HEK293 (cell line): ENCODE measurements around the gene MARCO.

Experiments used
- CTCF ChIA-PET: fragments of 350-600 bp; formaldehyde crosslinking; extraction: SDS; loops from one replicate; lab custom pipeline; 2021; ENCODE audit warnings: antibody characterized with exemption; lab: Yijun Ruan, JAX
- POLR2A ChIA-PET: fragments of 300-600 bp; formaldehyde crosslinking; extraction: SDS; loops from one replicate; lab custom pipeline; 2020; ENCODE audit warnings: antibody characterized with exemption, inconsistent platforms; lab: Yijun Ruan, JAX
- H3K27ac ChIP-seq: fragments of 200-500 bp; sonication (Bioruptor generic); 2 replicates; pipeline ENCODE4 v1.5.1; 2014; ENCODE audit warnings: low read depth, low read length, control low read depth, inconsistent platforms; ENCODE audit errors: extremely low read depth
- H3K36me3 ChIP-seq, 2 experiments: fragments of 200-500 bp in 1 of 2; sonication (Bioruptor generic) in 1 of 2; 1 replicate in 1 of 2; 2 replicates in 1 of 2; pipeline ENCODE4 v1.5.1; 2014 to 2017; ENCODE audit warnings: inconsistent platforms in 2 of 2, low read length in 2 of 2; ENCODE audit not compliant: control insufficient read depth in 2 of 2, insufficient read depth in 1 of 2
- H3K4me1 ChIP-seq: fragments of 200-500 bp; sonication (Bioruptor generic); 2 replicates; pipeline ENCODE4 v1.5.1; 2014; ENCODE audit warnings: mild to moderate bottlenecking, low read length, inconsistent platforms; ENCODE audit not compliant: control insufficient read depth, insufficient read depth
- H3K4me3 ChIP-seq: 2 replicates; pipeline ENCODE4 v1.5.1; 2011; ENCODE audit warnings: low read depth, mild to moderate bottlenecking, control low read depth, low read length, moderate library complexity
- H3K9me3 ChIP-seq: fragments of 200-500 bp; sonication (Bioruptor generic); 2 replicates; pipeline ENCODE4 v1.5.1; 2014; ENCODE audit warnings: low read depth, low read length, inconsistent platforms; ENCODE audit not compliant: control insufficient read depth, insufficient read depth
- CTCF ChIP-seq: fragments of 450-650 bp; formaldehyde crosslinking; IDR thresholded peaks from 2 replicates; pipeline ENCODE4 v1.5.1; 2016; ENCODE audit warnings: missing biosample characterization, missing genetic modification characterization
- KLF8 ChIP-seq: fragments of 450-650 bp; formaldehyde crosslinking; IDR thresholded peaks from 2 replicates; pipeline ENCODE4 v1.5.1; 2016; ENCODE audit warnings: missing biosample characterization, missing genetic modification characterization
- ZBTB48 ChIP-seq: fragments of 450-650 bp; formaldehyde crosslinking; IDR thresholded peaks from 2 replicates; pipeline ENCODE4 v1.5.1; 2016; ENCODE audit warnings: missing biosample characterization, missing genetic modification characterization
- ZBTB6 ChIP-seq: fragments of 450-650 bp; formaldehyde crosslinking; IDR thresholded peaks from 2 replicates; pipeline ENCODE4 v1.5.1; 2017; ENCODE audit warnings: missing biosample characterization, missing genetic modification characterization
- ZFP3 ChIP-seq: fragments of 450-650 bp; formaldehyde crosslinking; IDR thresholded peaks from 2 replicates; pipeline ENCODE4 v1.5.1; 2016; ENCODE audit warnings: low read depth, missing biosample characterization, missing genetic modification characterization
- ZIC2 ChIP-seq: fragments of 450-650 bp; formaldehyde crosslinking; IDR thresholded peaks from 2 replicates; pipeline ENCODE4 v1.5.1; 2016; ENCODE audit warnings: missing biosample characterization, missing genetic modification characterization
- ZNF133 ChIP-seq: fragments of 450-650 bp; formaldehyde crosslinking; IDR thresholded peaks from 2 replicates; pipeline ENCODE4 v1.5.1; 2016; ENCODE audit warnings: missing biosample characterization, missing genetic modification characterization
- ZNF175 ChIP-seq: fragments of 450-650 bp; formaldehyde crosslinking; IDR thresholded peaks from 2 replicates; pipeline ENCODE4 v1.5.1; 2016; ENCODE audit warnings: missing biosample characterization, missing genetic modification characterization
- ZNF2 ChIP-seq: fragments of 450-650 bp; formaldehyde crosslinking; IDR thresholded peaks from 2 replicates; pipeline ENCODE4 v1.5.1; 2016; ENCODE audit warnings: missing biosample characterization, missing genetic modification characterization
- ZNF202 ChIP-seq: fragments of 450-650 bp; formaldehyde crosslinking; IDR thresholded peaks from 2 replicates; pipeline ENCODE4 v1.5.1; 2016; ENCODE audit warnings: missing biosample characterization, missing genetic modification characterization, borderline replicate concordance
- ZNF214 ChIP-seq: fragments of 450-650 bp; formaldehyde crosslinking; IDR thresholded peaks from 2 replicates; pipeline ENCODE4 v1.5.1; 2017; ENCODE audit warnings: missing biosample characterization, mild to moderate bottlenecking, missing genetic modification characterization, borderline replicate concordance
- ZNF266 ChIP-seq: fragments of 450-650 bp; formaldehyde crosslinking; IDR thresholded peaks from 2 replicates; pipeline ENCODE4 v1.5.1; 2016; ENCODE audit warnings: missing biosample characterization, missing genetic modification characterization, low read depth
- ZNF292 ChIP-seq: fragments of 450-650 bp; formaldehyde crosslinking; IDR thresholded peaks from 2 replicates; pipeline ENCODE4 v1.5.1; 2016; ENCODE audit warnings: low read depth, missing biosample characterization, missing genetic modification characterization, borderline replicate concordance
- ZNF324 ChIP-seq: fragments of 450-650 bp; formaldehyde crosslinking; IDR thresholded peaks from 2 replicates; pipeline ENCODE4 v1.5.1; 2016; ENCODE audit warnings: missing biosample characterization, missing genetic modification characterization
- ZNF350 ChIP-seq: fragments of 450-650 bp; formaldehyde crosslinking; IDR thresholded peaks from 2 replicates; pipeline ENCODE4 v1.5.0; 2017; ENCODE audit warnings: missing biosample characterization, mild to moderate bottlenecking, missing genetic modification characterization
- ZNF521 ChIP-seq: fragments of 450-650 bp; formaldehyde crosslinking; IDR thresholded peaks from 2 replicates; pipeline ENCODE4 v1.5.1; 2017; ENCODE audit warnings: missing biosample characterization, mild to moderate bottlenecking, missing genetic modification characterization
- ZNF555 ChIP-seq: fragments of 450-650 bp; formaldehyde crosslinking; conservative IDR thresholded peaks from 2 replicates; pipeline ENCODE4 v1.5.1; 2017; ENCODE audit warnings: missing biosample characterization, mild to moderate bottlenecking, missing genetic modification characterization, inconsistent platforms
- ZNF596 ChIP-seq: fragments of 450-650 bp; IDR thresholded peaks from 2 replicates; pipeline ENCODE4 v1.5.0; 2018; ENCODE audit warnings: missing biosample characterization, mild to moderate bottlenecking, missing genetic modification characterization, moderate library complexity
- ZNF677 ChIP-seq: fragments of 450-650 bp; IDR thresholded peaks from 2 replicates; pipeline ENCODE4 v1.5.0; 2018; ENCODE audit warnings: missing biosample characterization, mild to moderate bottlenecking, missing genetic modification characterization, moderate library complexity
- ZNF701 ChIP-seq: fragments of 450-650 bp; formaldehyde crosslinking; IDR thresholded peaks from 2 replicates; pipeline ENCODE4 v1.5.1; 2016; ENCODE audit warnings: missing biosample characterization, missing genetic modification characterization
- ZNF747 ChIP-seq: fragments of 450-650 bp; formaldehyde crosslinking; IDR thresholded peaks from 2 replicates; pipeline ENCODE4 v1.5.1; 2016; ENCODE audit warnings: missing biosample characterization, missing genetic modification characterization
- ZNF76 ChIP-seq: fragments of 450-650 bp; formaldehyde crosslinking; IDR thresholded peaks from 2 replicates; pipeline ENCODE4; 2016; ENCODE audit warnings: low read depth, missing biosample characterization, missing genetic modification characterization, borderline replicate concordance
- ZNF843 ChIP-seq: fragments of 450-650 bp; formaldehyde crosslinking; IDR thresholded peaks from 2 replicates; pipeline ENCODE4 v1.5.1; 2016; ENCODE audit warnings: missing biosample characterization, missing genetic modification characterization
- TF ChIP-seq, protein P1 (sequence below): fragments of 450-650 bp; formaldehyde crosslinking; IDR thresholded peaks from 2 replicates; pipeline ENCODE4 v1.5.1; 2016; ENCODE audit warnings: missing biosample characterization, missing genetic modification characterization
- TF ChIP-seq, protein P2 (sequence below): fragments of 450-650 bp; formaldehyde crosslinking; IDR thresholded peaks from 2 replicates; pipeline ENCODE4 v1.5.1; 2016; ENCODE audit warnings: missing biosample characterization, missing genetic modification characterization

The MARCO gene

DNA sequence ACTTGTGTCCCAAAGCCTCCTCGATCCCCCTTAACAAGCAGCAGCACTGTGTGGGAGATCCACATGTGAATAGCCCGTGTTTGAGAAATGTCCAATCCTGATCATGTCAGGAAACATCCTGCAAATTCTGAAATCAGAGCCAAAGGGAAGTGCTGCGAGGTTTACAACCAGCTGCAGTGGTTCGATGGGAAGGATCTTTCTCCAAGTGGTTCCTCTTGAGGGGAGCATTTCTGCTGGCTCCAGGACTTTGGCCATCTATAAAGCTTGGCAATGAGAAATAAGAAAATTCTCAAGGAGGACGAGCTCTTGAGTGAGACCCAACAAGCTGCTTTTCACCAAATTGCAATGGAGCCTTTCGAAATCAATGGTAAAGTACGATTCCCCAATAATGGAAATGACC lies at the start of gene MARCO:
Gene MARCO, plus strand, starts transcription at position 164 of the 400 bp plus-strand sequence. Its CDS starts 107 bp downstream, at position 271.
- ChIA-PET CTCF (interaction anchor here (1.1 kb wide), 2 partner anchors 24 to 59 kb away, joined by 5 read pairs; no protein-coding TSS in a partner anchor), POLR2A (no interaction called here)
- TF ChIP-seq CTCF (tag by site-specific recombination) (no peak), ZBTB6 (tag by site-specific recombination) (no peak), ZBTB48 (no peak), ZNF843 (tag by site-specific recombination) (no peak), ZNF175 (tag by site-specific recombination) (no peak), ZNF76 (tag by site-specific recombination) (no peak), ZNF266 (tag by site-specific recombination) (no peak), ZNF292 (tag by site-specific recombination) (no peak), ZNF202 (no peak), ZIC2 (no peak), ZNF214 (no peak)
- Histone ChIP-seq H3K9me3 (no peaks in the 10 kb centered on the region), H3K4me1 (no peaks in the 10 kb centered on the region), H3K36me3 (no peaks in the 10 kb centered on the region), H3K4me3 (no peak within 1 kb of the TSS), H3K27ac (no peak within 1 kb of the TSS)

GRCh38 chr2:118893100-118893499 lies 48.9 kb upstream of the MARCO start:
- Histone ChIP-seq H3K27ac (no peak overlapping the region), H3K36me3 (no peaks in the 10 kb centered on the region), H3K4me1 (no peaks in the 10 kb centered on the region), H3K4me3 (no peak overlapping the region), H3K9me3 (no peaks in the 10 kb centered on the region)
- POLR2A ChIA-PET = no interaction called here
- no peak for TF ChIP-seq ZNF555 (tag by site-specific recombination)
- CTCF ChIA-PET = interaction anchor here (2.9 kb wide), 1 partner anchor 11 kb away, joined by 18 read pairs; no protein-coding TSS in a partner anchor

- Histone ChIP-seq H3K4me1 (no peaks in the 10 kb centered on the region), H3K9me3 (no peaks in the 10 kb centered on the region), H3K4me3 (no peak overlapping the region), H3K27ac (no peak overlapping the region), H3K36me3 (no peaks in the 10 kb centered on the region)
- ChIA-PET POLR2A (no interaction called here), CTCF (no interaction called here)
- TF ChIP-seq ZNF521 (tag by site-specific recombination) = no peak
- TF ChIP-seq, protein P1, sequence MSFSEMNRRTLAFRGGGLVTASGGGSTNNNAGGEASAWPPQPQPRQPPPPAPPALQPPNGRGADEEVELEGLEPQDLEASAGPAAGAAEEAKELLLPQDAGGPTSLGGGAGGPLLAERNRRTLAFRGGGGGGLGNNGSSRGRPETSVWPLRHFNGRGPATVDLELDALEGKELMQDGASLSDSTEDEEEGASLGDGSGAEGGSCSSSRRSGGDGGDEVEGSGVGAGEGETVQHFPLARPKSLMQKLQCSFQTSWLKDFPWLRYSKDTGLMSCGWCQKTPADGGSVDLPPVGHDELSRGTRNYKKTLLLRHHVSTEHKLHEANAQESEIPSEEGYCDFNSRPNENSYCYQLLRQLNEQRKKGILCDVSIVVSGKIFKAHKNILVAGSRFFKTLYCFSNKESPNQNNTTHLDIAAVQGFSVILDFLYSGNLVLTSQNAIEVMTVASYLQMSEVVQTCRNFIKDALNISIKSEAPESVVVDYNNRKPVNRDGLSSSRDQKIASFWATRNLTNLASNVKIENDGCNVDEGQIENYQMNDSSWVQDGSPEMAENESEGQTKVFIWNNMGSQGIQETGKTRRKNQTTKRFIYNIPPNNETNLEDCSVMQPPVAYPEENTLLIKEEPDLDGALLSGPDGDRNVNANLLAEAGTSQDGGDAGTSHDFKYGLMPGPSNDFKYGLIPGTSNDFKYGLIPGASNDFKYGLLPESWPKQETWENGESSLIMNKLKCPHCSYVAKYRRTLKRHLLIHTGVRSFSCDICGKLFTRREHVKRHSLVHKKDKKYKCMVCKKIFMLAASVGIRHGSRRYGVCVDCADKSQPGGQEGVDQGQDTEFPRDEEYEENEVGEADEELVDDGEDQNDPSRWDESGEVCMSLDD (tag by site-specific recombination) = no peak
- no peak for TF ChIP-seq ZNF596 (tag by site-specific recombination)
- no peak for TF ChIP-seq ZNF677 (tag by site-specific recombination)
- no peak for TF ChIP-seq ZNF701 (tag by site-specific recombination)
- no peak for TF ChIP-seq KLF8 (tag by site-specific recombination)
- no peak for TF ChIP-seq ZNF747
- TF ChIP-seq, protein P2, sequence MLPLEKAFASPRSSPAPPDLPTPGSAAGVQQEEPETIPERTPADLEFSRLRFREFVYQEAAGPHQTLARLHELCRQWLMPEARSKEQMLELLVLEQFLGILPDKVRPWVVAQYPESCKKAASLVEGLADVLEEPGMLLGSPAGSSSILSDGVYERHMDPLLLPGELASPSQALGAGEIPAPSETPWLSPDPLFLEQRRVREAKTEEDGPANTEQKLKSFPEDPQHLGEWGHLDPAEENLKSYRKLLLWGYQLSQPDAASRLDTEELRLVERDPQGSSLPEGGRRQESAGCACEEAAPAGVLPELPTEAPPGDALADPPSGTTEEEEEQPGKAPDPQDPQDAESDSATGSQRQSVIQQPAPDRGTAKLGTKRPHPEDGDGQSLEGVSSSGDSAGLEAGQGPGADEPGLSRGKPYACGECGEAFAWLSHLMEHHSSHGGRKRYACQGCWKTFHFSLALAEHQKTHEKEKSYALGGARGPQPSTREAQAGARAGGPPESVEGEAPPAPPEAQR (tag by site-specific recombination) = no peak
- TF ChIP-seq ZNF133 (tag by site-specific recombination) = no peak
- no peak for TF ChIP-seq ZNF350 (tag by site-specific recombination)
- no peak for TF ChIP-seq ZNF2 (tag by site-specific recombination)
- TF ChIP-seq ZFP3 (tag by site-specific recombination) = no peak
- TF ChIP-seq ZNF324 (tag by site-specific recombination) = no peak
Observed at GRCh38 chr2:118902266-118903028, 39.5 kb upstream of the MARCO start.
